Left lobe of liver (tissue), 2 donors: ENCODE data around the gene APOF. TPM values are rescaled to one million over a fixed set of nuclear protein-coding genes. Genes with fewer than 3 reads are reported as not detected.
"Not testable (repeated sequence)": the region's sequence is repeated elsewhere in the genome, so short reads cannot be mapped to it uniquely, and the experiment has no call there.

Experiments used
- ATAC-seq: fragments of 200-7000 bp; cut with Tn5 transposase; one replicate; pipeline ENCODE4 v1.9.1; 2020; ENCODE audit warnings: mild to moderate bottlenecking, moderate library complexity
- DNase-seq: peaks from one replicate; pipeline ENCODE4 v3.0.0-alpha.2; 2020; ENCODE audit warnings: low spot score
- total RNA-seq: library from RNA; stranded (reverse); gene quantifications from one replicate; pipeline ENCODE4 v1.2.1, GENCODE V29; 2021
- donor health status: DM: no; HTN: no; CAD: no; lungs with moderate emphysema.
- donor health status: DM: no; HTN: yes; CAD: no.

Gene APOF
- total RNA-seq, 1 donor from 2014 or later = 188 TPM

- DNase-seq = peak; percentile 97
- ATAC-seq = peak; percentile 95
Measured at GRCh38 chr12:56333679-56334489, 28.8 kb downstream of the APOF start, which contains the start of gene PAN2. Gene PAN2 (minus strand): TSS chr12:56334000. CDS start chr12:56333094, 906 bp downstream.

DNA sequence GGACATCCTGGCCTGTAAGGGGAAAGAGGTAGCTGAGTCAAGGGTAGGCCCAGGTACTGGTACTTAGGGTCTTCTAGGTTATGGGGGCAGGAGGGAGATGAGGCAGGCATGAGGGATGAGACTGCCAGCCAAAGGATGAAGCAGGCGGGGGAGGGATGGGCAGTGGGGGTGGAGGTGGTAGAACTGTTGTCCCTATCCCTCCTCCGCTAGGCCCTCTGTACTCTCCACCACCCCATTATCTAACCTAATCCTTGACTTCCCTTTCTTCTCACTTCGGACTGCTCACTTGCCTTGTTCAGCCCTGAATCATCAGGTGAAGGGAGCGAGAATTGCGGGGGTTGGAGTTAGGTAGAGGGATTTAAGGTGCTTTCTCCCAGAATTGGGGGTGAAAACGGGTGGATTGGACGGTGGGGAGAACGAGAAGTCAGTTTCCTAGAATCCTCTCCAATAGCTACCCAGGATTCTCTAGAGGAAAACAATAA lies 29.4 kb downstream of the APOF start:
- DNase-seq (no peak), ATAC-seq (no peak)

GRCh38 chr12:56332512-56333196 lies 30.0 kb downstream of the APOF start:
- DNase-seq (no peak), ATAC-seq (no peak)

- ATAC-seq (no peak), DNase-seq (no peak)
Measured at GRCh38 chr12:56330936-56331490, 31.6 kb downstream of the APOF start.

- peak; percentile 43 for ATAC-seq
- no peak for DNase-seq
Measured at GRCh38 chr12:56326533-56326932, 36.1 kb downstream of the APOF start.

GRCh38 chr12:56326126-56326525 lies 36.5 kb downstream of the APOF start:
- no peak for ATAC-seq

GRCh38 chr12:56324206-56324605 lies 38.5 kb downstream of the APOF start:
- DNase-seq (no peak), ATAC-seq (no peak)

More at GRCh38 chr12:56326126-56326525, 36.5 kb downstream of the APOF start:
- DNase-seq = no peak

- not testable (repeated sequence) for ATAC-seq
Measured at GRCh38 chr12:56321610-56322009, 41.0 kb downstream of the APOF start.

DNA sequence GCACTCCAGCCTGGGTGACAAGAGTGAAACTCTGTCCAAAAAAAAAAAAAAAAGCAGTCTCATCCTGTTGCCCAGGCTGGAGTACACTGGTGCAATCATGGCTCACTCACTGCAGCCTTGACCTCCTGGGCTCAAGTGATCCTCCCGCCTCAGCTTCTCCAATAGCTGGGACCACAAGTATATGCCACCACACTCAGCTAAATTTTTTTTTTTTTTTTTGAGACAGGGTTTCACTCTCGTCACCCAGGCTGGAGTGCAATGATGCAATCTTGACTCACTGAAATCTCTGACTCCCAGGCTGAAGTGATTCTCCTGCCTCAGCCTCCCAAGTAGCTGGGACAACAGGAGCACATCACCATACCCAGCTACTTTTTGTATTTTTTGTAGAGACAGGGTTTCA lies 41.6 kb downstream of the APOF start:
- ATAC-seq (no peak), DNase-seq (no peak)

More at GRCh38 chr12:56321610-56322009, 41.0 kb downstream of the APOF start:
- not testable (repeated sequence) for DNase-seq

DNA sequence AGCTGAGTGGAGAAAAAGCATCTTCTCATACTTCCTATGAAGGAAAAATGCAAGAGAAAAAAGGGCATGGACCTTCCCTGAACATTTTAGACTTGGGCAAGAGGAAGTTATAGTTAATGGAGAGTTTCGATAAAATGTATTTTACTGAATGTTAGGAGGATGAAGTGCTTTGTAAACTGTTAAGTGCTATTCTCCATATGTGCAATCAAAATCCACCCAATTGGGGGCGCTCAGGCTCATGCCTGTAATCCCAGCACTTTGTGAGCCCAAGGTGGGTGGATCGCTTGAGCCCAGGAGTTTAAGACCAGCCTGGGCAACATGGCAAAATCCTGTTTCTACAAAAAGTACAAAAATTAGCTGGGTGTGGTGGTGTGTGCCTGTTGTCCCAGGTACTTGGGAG lies 45.0 kb downstream of the APOF start:
- DNase-seq = no peak

DNA sequence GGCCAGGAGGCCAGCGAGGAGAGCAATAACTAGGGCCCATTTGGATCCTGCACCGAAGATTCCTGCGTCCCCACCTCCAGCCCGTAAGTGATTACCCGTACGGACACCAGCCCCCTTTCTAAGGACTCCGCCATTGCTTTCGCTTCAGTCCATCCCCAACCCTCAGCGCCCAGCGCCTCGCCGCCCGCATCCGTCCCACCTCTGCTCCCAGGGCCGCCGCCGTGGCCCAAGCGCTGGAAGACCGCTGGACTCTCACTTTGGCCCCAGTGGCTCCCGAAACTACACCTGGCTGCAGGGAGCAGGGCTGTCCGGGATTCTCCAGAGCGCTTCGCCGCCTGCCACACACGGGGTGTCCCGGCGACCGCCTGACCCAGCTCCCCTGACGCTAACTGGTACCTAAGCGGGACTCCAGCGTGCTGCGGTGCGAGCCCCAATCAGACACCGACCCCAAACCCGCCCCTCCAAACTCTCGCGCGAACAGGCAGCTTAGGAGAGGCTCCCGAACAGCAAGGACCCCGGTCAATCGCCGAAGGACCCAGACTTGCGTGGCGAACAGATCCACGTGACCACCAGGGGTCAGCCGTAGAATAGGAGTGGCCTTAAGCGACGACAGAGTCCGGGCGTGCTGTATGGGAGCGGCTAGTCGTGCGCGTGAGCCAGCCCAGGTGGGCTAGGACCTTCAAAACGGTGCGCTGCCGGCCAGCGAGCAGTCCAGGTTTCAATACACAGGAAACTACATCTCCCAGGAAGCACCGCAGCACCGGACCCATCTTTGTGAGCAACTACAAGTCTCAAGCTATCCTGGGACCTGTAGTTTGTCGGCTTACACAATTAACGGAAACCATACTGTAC lies 46.8 kb downstream of the APOF start, which contains the start of gene CNPY2:
Gene CNPY2, minus strand, starts transcription at position 367 of the 852 bp plus-strand sequence. CDS start 771 bp downstream, outside the sequence.
- peak; percentile 98 for DNase-seq
- peak; percentile 88 for ATAC-seq

More for the DNA sequence above, 45.0 kb downstream of the APOF start:
- no peak for ATAC-seq

GRCh38 chr12:56315249-56315621 lies 47.4 kb downstream of the APOF start:
- ATAC-seq = peak; percentile 4
- DNase-seq = no peak

GRCh38 chr12:56311003-56311402 lies 51.7 kb downstream of the APOF start:
- ATAC-seq (no peak), DNase-seq (no peak)

Other genes with a start within 250 kb of the APOF start
- gene RPL41, start 246.2 kb downstream of the APOF start, total RNA-seq = 1,359 TPM
- gene ZC3H10, start 244.6 kb downstream of the APOF start, total RNA-seq = 4.6 TPM
- gene ESYT1, start 234.6 kb downstream of the APOF start, total RNA-seq = 62.2 TPM
- 6.5 TPM for gene MYL6B, start 210.3 kb downstream of the APOF start, total RNA-seq
- 376 TPM for gene MYL6, start 204.5 kb downstream of the APOF start, total RNA-seq
- 27.6 TPM for gene SMARCC2, start 173.4 kb downstream of the APOF start, total RNA-seq
- gene RNF41, start 140.9 kb downstream of the APOF start, total RNA-seq = 13.2 TPM
- gene NABP2, start 138.5 kb downstream of the APOF start, total RNA-seq = 16.0 TPM
- gene SLC39A5, start 132.8 kb downstream of the APOF start, total RNA-seq = 227 TPM
- 12.9 TPM for gene ANKRD52, start 104.5 kb downstream of the APOF start, total RNA-seq
- 24.8 TPM for gene COQ10A, start 95.9 kb downstream of the APOF start, total RNA-seq
- 67.4 TPM for gene CS, start 62.5 kb downstream of the APOF start, total RNA-seq
- gene CNPY2, start 46.9 kb downstream of the APOF start, total RNA-seq = 93.3 TPM
- gene PAN2, start 28.9 kb downstream of the APOF start, total RNA-seq = 86.0 TPM
- 0.43 TPM for gene IL23A, start 24.0 kb downstream of the APOF start, total RNA-seq
- 95.5 TPM for gene STAT2, start 2.8 kb downstream of the APOF start, total RNA-seq
- 8.6 TPM for gene TIMELESS, start 86.6 kb upstream of the APOF start, total RNA-seq
- gene MIP, start 91.8 kb upstream of the APOF start, total RNA-seq = 0.60 TPM
- gene SPRYD4, start 105.7 kb upstream of the APOF start, total RNA-seq = 9.4 TPM
- gene GLS2, start 125.3 kb upstream of the APOF start, total RNA-seq = 251 TPM
- gene RBMS2, start 159.0 kb upstream of the APOF start, total RNA-seq = 6.6 TPM